ENCODE results near the gene CAB39L.
A peak's percentile ranks its signal among the peaks of the same experiment; 100 is the strongest.

Gene CAB39L

DNA sequence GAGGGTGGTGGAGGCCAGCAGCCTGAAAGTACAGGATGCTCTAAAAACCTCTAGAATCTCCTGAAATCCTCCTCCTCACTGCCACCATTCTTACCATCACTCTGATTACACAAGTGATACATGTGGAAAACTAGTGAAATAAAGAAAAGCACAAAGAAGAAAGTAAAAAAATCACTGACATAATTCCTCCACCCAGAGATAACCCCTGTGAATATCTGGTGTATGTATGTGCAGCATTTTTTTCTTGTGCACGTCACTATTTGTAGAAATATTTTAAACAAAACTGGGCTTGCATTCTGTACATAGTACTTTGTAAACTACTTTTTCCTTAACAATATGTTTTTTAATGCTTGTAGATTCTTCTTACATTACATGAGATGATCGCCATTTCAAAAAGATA, 122.9 kb downstream of the CAB39L start:
- no peaks in the 10 kb centered on the region for H3K9me3 ChIP-seq
- H3K4me3 ChIP-seq, result no peak overlapping the region
- no peaks in the 10 kb centered on the region for H3K27me3 ChIP-seq
- peak overlapping the region; percentile 1 to 53 for H3K27ac ChIP-seq
- H3K4me1 ChIP-seq, result peaks cover 0 to 30% (median 10%) of the 10 kb centered on the region in 4 donors
- DNase-seq, result no peak
- intact Hi-C loops (cut with DNase I; ENCODE audit: low total_unique reads), result no loop called here
- H3K36me3 ChIP-seq, result peaks cover 0 to 23% (median 0%) of the 10 kb centered on the region in 3 donors
- TF ChIP-seq, protein P1, sequence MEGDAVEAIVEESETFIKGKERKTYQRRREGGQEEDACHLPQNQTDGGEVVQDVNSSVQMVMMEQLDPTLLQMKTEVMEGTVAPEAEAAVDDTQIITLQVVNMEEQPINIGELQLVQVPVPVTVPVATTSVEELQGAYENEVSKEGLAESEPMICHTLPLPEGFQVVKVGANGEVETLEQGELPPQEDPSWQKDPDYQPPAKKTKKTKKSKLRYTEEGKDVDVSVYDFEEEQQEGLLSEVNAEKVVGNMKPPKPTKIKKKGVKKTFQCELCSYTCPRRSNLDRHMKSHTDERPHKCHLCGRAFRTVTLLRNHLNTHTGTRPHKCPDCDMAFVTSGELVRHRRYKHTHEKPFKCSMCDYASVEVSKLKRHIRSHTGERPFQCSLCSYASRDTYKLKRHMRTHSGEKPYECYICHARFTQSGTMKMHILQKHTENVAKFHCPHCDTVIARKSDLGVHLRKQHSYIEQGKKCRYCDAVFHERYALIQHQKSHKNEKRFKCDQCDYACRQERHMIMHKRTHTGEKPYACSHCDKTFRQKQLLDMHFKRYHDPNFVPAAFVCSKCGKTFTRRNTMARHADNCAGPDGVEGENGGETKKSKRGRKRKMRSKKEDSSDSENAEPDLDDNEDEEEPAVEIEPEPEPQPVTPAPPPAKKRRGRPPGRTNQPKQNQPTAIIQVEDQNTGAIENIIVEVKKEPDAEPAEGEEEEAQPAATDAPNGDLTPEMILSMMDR (IDR thresholded peaks at IDR 0.05), result no peak

DNA sequence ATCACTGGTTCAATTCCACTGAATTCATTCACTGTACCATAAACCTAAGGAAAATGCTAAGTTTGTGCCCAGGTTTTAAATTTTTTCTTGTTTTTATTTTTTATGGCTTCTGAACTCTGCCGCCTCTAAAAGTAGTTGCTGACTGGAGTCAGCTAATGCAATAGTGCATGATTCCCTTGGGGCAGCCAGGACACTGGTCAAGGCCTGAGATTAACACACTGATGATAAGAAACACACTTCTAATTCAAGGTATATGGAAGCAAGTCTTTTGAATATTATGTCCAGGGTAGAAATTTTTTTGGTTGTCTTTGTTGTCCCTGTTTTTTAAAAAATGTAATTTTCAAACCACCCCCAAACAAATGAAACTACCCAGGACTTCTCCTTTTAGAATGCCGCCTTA, 123.9 kb downstream of the CAB39L start:
- Histone ChIP-seq H3K9me3 (no peaks in the 10 kb centered on the region), H3K4me1 (peaks cover 0 to 33% (median 11%) of the 10 kb centered on the region in 4 donors), H3K4me3 (no peak overlapping the region), H3K36me3 (peaks cover 0 to 23% (median 0%) of the 10 kb centered on the region in 3 donors), H3K27ac (peak overlapping the region; percentile 53 to 58), H3K27me3 (no peaks in the 10 kb centered on the region)
- DNase-seq, result no peak
- intact Hi-C loops (cut with DNase I; ENCODE audit: low total_unique reads), result loop anchor here (10.0 kb wide), 1 partner anchor 45 kb away; no protein-coding TSS in a partner anchor
- TF ChIP-seq, protein P1 (IDR thresholded peaks at IDR 0.05), result no peak

DNA sequence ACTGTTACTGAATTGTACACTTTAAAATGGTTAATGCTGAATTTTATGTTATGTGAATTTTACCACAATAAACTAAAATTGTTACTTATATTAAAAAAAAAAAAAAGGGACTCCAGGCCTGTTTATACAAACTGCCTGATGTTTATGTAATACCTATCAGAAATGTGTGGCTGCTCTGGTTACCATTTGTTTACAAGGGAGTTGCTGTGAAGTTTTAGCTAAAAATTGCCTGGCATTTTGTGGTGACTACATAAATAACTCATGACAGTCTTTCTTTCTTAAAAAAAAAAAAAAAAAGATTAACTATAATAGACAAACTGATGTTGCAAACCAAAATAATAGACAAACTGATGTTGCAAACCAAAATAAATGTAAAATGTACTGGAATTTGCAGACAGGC, 124.3 kb downstream of the CAB39L start:
- intact Hi-C loops (cut with DNase I; ENCODE audit: low total_unique reads), result loop anchor here (10.0 kb wide), 1 partner anchor 45 kb away; no protein-coding TSS in a partner anchor
- H3K9me3 ChIP-seq, result no peaks in the 10 kb centered on the region
- peaks cover 0 to 23% (median 0%) of the 10 kb centered on the region in 3 donors for H3K36me3 ChIP-seq
- no peak for DNase-seq
- peak overlapping the region; percentile 53 to 58 for H3K27ac ChIP-seq
- no peaks in the 10 kb centered on the region for H3K27me3 ChIP-seq
- no peak overlapping the region for H3K4me3 ChIP-seq
- TF ChIP-seq, protein P1 (IDR thresholded peaks at IDR 0.05), result no peak
- H3K4me1 ChIP-seq, result peaks cover 0 to 37% (median 13%) of the 10 kb centered on the region in 4 donors

DNA sequence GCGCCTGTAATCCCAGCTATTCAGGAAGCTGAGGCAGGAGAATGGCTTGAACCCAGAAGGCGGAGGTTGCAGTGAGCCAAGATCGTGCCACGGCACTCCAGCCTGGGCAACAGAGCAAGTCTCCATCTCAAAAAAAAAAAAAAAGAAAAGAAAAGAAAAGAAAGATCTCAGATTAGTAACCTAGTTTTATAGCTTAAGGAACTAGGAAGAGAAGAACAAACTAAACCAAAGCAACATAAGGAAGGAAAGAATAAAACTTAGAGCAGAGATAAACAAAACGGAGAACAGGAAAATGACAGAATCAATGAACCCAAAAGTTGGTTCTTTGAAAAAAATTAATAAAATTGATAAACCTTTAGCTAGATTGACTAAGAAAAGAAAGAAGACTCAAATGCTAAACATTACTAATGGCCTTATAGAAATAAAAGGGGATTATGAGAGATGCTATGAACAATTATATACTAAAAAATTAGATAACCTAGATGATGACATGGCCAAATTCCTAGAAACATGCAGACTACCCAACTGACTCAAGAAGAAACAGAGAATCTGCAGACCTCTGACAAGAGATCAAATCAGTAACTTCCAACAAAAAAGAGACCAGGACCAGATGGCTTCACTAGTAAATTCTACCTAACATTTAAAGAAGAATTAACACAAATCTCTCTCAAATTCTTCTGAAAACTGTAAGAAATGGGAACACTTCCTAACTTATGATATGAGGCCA, 127.9 kb downstream of the CAB39L start:
- peak overlapping the region; percentile 83 to 84 for H3K27ac ChIP-seq
- intact Hi-C loops (cut with DNase I; ENCODE audit: low total_unique reads), result loop anchor here (10.0 kb wide), 1 partner anchor 49 kb away; no protein-coding TSS in a partner anchor
- TF ChIP-seq, protein P1 (IDR thresholded peaks at IDR 0.05), result no peak
- no peaks in the 10 kb centered on the region for H3K27me3 ChIP-seq
- peaks cover 0 to 52% (median 25%) of the 10 kb centered on the region in 4 donors for H3K4me1 ChIP-seq
- no peak overlapping the region for H3K4me3 ChIP-seq
- peaks cover 1 to 5% (median 2%) of the 10 kb centered on the region in 3 donors for H3K36me3 ChIP-seq
- no peaks in the 10 kb centered on the region for H3K9me3 ChIP-seq
- no peak for DNase-seq

DNA sequence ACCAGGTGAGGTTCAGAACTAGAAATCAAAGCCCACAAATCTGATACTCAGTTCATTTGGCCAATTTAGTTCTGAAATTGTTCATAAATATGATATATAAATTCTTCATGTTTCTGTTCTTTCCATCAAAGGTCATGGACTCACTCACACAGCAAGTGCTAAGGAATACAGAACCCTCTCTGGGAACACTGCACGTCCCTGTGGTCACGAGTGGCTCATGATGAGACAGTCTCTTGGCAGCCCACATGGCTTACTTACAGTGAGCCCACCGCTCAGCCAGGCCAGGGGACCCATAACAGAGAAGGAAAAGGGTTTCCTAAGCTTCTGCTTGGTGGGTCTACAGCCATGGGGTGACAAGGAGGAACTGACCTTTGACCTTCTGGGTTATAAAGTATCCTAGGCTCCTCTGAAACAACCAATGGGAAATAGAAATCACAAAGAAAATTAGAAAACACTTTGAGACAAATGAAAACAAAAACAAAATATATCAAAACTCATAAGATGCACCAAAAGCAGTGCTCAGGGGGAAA, 128.8 kb downstream of the CAB39L start:
- Histone ChIP-seq H3K4me3 (no peak overlapping the region), H3K36me3 (peaks cover 9 to 13% (median 11%) of the 10 kb centered on the region in 3 donors), H3K27me3 (no peaks in the 10 kb centered on the region), H3K27ac (peak overlapping the region; percentile 83 to 84), H3K9me3 (no peaks in the 10 kb centered on the region), H3K4me1 (peaks cover 0 to 48% (median 25%) of the 10 kb centered on the region in 4 donors)
- no peak for DNase-seq
- intact Hi-C loops (cut with DNase I; ENCODE audit: low total_unique reads), result loop anchor here (10.0 kb wide), 1 partner anchor 50 kb away; no protein-coding TSS in a partner anchor
- TF ChIP-seq, protein P1 (IDR thresholded peaks at IDR 0.05), result no peak
